Measurements from ENCODE around the gene NPIPA1.
"Not testable (repeated sequence)": the region's sequence is repeated elsewhere in the genome, so short reads cannot be mapped to it uniquely, and the experiment has no call there.

The NPIPA1 gene

DNA sequence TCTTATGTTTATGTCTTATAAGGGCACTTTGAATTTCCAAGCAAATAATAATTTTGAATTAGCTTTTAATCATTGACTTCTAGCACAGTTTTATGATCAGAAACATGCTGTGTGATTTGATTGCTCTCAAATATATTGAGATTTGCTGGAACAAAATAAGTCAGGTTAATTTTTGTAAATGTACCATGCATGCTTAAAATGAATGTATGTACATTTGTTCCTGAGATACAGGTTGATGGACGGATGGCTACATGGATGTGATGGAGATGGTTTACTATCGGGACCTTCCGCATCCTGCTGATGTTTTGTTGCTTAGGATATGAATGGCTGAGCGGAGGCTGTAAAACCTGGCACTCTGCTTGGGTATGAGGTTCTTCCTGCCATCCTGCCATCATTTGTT is at the start of gene NPIPA1:
TSS of gene NPIPA1 (plus strand) at position 301 of the 400 bp plus-strand sequence. CDS start at position 301, 0 bp downstream.
- not testable (repeated sequence) for H3K4me3 ChIP-seq (replicated peaks; ENCODE audit: low read depth, low read length); DNase-seq (ENCODE audit: low read depth)

DNA sequence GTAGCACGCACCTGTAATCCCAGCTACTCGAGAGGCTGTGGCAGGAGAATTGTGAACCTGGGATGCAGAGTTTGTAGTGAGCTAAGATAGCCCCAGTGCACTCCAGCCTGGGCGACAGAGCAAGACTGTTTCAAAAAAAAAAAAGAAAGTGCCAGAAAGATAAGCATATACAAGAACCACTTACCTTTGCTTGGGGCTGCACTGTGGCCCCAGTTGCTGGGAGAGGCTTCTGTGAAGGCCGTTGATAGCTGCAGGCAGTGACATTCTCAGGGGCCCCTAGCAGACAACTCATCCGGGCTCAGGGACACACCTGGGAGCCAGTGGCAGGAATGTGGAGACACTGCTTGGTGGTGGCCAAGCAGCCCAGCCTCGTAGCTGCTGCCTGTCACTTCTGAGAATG is 45.1 kb upstream of the NPIPA1 start:
- H3K4me3 ChIP-seq (replicated peaks; ENCODE audit: low read depth, low read length); DNase-seq (ENCODE audit: low read depth): not testable (repeated sequence)

DNA sequence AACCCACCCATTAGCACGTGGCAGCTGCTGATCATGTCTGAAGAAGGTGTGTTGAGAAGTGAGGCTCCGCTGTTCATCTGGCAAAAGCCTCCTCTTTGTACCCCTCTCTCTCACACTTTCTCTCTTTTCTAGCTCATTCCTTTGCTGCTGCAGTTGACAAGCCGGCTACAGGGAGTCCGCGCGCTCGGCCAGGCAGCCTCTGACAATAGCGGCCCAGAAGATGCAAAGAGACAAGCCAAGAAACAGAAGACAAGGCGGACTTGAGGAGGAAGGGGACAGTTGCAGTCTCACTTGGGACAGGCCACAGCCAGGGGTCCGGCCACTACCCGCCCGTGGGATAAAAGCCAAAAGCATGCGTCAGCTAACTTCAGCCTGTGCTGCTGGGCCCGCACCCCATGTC is 41.9 kb upstream of the NPIPA1 start:
- H3K4me3 ChIP-seq (replicated peaks; ENCODE audit: low read depth, low read length); DNase-seq (ENCODE audit: low read depth): not testable (repeated sequence)

DNA sequence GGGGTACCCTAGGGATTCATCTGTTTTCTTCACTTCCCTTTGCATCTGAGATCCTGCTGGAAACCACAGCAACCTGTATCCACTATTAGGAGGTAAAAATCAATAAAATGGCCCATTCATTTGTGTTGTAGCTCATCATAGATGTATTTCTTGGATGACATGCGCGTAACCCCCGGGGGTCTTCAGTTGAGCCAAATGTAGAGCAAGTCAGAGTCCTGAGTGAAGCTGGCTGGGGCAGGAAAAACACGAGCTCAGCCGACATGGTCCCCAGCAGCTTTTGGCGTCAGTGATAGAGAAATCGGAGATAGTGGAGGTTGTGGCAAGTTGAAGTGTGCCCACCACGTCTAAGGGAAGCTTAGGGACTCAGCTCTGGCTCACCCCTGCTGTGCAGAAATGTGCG is 41.2 kb upstream of the NPIPA1 start:
- not testable (repeated sequence) for DNase-seq (ENCODE audit: low read depth); H3K4me3 ChIP-seq (replicated peaks; ENCODE audit: low read depth, low read length)

DNA sequence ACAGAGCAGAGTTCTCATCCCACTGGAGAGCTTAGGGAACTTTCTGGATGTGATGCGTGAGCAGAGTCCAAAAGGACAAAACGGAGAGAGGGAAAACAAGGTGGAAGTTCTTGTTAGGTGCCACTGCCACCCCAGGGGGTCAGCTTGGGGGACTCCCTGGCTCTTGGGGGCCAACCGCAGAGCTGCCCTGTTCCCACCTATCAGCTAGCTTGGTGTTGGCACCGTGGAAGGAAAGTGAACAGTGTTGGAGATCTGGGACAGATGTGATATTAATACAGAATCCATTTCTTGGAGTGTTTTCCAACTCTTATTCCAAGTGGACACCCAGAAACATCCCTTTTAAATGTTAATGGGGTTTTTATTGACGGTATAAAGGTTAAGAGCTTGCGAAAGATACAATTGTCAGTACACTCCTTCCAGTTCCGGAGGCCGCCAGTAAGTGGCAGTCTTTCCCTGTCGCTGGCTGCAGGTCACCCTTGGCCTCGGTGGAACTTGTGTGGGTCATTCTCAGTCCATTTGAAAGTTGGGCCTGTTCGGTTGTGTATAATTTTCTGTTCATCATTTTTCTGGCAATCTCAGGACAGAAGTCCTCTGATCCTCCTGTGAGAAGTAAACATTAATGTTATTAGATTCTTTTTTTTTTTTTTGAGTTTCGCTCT is 40.1 kb upstream of the NPIPA1 start:
- not testable (repeated sequence) for H3K4me3 ChIP-seq (replicated peaks; ENCODE audit: low read depth, low read length); DNase-seq (ENCODE audit: low read depth)

DNA sequence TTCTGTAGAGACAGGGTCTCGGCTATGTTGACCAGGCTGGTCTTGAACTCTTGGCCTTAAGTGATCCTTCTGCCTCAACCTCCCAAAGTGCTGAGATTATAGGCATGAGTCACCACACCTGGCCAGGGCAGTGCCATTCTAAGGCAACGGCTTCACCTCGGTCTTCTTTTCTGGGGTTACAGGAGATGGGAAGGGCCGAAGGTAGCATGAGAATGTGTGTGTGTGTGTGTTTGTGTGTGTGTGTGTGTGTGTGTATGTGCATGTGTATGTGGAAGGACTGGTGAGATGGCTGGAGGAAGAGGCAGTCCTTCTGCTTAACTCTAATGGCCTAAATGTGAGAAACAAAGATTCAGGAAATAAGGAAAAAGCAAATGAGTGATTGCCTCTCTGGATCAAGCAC is 39.1 kb upstream of the NPIPA1 start:
- not testable (repeated sequence) for DNase-seq (ENCODE audit: low read depth); H3K4me3 ChIP-seq (replicated peaks; ENCODE audit: low read depth, low read length)

DNA sequence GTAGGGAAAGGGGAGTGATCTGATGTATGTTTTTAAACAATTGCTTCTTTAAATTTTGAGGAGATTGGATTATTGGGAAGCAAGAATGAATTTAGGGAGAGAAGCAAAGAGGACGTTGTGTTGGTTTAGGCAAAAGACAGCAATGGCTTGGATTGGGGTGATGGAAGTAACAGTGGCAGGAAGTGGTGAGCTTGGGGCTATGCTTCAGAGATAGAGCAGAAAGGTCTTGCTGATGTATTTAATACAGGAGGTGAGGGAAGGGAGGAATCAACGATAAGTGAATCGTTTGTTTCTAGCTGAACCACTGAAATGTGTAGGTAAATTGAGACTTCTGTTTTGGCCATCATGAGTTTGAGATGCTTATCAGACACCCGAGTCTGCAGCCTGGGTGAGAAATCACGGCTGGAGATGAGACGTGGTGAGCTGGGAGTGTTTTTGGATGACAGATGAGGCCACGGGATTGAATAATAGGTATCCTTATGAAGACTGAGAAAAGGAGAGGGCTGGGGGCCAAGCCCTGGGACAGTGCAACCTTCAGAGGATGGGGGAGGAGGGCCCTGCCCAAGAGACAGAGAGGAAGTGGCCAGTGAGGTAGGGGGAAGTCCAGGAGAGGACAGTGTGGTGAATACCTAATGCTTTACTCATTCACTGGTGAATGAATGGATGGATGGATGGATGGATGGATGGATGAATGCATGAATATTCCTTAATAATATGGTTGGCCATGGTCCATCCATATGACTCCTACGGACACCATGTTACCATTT is 33.9 kb upstream of the NPIPA1 start:
- H3K4me3 ChIP-seq (replicated peaks; ENCODE audit: low read depth, low read length); DNase-seq (ENCODE audit: low read depth): not testable (repeated sequence)

DNA sequence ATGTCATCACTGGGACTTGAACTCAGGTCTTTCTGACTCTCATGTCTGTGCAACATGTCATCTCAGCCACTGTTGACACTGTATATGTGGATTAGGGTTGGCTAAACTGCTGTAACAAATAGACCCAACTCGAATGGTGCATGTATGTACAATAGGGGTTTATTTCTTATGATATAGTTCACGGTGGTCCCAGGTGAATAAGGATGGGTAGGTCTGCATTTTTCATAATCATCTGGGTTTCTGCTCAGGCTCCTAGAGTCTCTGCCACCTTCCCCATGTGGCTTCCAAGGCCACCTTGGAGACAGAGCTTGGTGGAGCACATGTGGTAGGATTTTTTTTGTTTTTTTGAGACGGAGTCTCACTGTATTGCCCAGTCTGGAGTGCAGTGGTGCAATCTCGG is 27.5 kb upstream of the NPIPA1 start:
- not testable (repeated sequence) for H3K4me3 ChIP-seq (replicated peaks; ENCODE audit: low read depth, low read length)

DNA sequence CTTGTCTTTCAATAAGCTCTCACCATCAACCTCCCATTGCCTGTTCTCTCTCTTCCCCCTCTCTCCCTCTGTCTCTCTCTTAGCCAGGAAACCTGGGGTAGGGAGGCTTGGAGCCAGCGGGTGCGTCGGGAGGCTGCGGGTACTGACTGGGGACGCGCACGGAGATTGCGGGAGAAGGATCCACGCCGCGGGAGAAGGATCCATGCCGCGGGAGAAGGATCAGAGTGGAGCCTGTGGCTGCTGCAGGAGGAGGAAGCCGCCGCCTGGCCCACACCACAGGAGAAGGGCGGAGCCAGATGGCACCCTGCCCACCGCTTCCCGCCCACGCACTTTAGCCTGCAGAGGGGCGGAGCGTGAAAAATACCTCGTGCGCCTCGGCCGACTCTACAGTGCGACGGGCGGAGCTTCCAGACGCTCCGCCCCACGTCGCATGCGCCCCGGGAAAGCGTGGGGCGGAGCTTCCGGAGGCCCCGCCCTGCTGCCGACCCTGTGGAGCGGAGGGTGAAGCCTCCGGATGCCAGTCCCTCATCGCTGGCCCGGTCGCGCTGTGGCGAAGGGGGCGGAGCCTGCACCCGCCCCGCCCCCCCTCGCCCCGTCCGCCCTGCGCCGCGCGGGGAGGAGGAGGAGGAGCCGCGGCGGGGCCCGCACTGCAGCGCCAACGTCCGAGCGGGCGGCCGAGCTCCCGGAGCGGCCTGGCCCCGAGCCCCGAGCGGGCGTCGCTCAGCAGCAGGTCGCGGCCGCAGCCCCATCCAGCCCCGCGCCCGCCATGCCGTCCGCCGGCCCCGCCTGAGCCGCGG is 26.2 kb upstream of the NPIPA1 start:
- DNase-seq (ENCODE audit: low read depth); H3K4me3 ChIP-seq (replicated peaks; ENCODE audit: low read depth, low read length): not testable (repeated sequence)

More for the DNA sequence above, 27.5 kb upstream of the NPIPA1 start:
- not testable (repeated sequence) for DNase-seq (ENCODE audit: low read depth)

DNA sequence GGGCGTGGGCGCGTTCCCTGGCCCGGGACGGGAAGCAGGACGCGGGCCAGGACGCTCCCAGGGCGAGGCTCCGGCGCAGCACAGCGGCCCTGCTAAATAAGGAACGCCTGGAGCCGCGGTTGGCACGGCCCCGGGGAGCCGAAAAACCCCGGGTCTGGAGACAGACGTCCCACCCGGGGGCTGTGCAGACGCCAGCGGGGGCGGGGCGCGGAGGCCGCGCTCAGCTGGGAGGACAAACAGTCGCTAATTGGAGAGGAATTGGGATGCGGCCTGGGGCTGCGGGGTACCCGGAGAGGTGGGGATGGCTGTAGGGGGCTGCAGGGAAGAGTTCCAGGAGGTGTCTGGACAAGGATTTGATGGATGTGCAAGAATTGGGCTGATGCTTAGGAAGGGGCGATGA is 25.3 kb upstream of the NPIPA1 start:
- peak overlapping the region; percentile 40 for H3K4me3 ChIP-seq (replicated peaks; ENCODE audit: low read depth, low read length)
- DNase-seq (ENCODE audit: low read depth): not testable (repeated sequence)

DNA sequence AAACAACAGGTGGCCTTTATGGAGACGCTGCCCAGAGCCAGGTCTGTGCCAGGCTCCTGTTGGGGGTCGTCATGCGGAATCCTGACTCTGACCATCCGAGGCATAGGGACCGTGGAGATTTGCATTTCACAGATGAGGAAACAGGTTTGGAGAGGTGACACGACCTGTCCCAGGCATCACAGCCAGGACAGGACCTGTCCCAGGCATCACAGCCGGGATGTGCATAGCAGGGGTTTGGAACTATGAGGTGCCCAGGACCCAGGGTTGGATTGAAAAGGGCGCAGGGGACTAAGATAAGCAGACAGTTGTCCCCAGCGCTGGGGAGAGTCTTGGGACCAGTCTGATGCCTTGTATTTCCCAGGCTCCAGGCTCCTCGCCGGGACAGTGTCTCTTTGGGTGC is 24.7 kb upstream of the NPIPA1 start:
- not testable (repeated sequence) for H3K4me3 ChIP-seq (replicated peaks; ENCODE audit: low read depth, low read length); DNase-seq (ENCODE audit: low read depth)

DNA sequence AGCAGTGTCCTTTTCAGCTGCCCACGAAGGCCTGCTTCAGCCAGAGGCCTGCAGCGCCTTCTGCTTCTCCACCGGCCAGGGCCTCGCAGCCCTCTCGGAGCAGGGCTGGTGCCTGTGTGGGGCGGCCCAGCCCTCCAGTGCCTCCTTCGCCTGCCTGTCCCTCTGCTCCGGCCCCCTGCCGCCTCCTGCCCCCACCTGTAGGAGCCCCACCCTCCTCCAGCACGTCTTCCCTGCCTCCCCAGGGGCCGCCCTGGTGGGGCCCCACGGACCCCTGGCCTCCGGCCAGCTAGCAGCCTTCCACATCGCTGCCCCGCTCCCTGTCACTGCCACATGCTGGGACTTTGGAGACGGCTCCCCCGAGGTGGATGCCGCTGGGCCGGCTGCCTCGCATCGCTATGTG is 18.7 kb upstream of the NPIPA1 start:
- not testable (repeated sequence) for H3K4me3 ChIP-seq (replicated peaks; ENCODE audit: low read depth, low read length); DNase-seq (ENCODE audit: low read depth)

DNA sequence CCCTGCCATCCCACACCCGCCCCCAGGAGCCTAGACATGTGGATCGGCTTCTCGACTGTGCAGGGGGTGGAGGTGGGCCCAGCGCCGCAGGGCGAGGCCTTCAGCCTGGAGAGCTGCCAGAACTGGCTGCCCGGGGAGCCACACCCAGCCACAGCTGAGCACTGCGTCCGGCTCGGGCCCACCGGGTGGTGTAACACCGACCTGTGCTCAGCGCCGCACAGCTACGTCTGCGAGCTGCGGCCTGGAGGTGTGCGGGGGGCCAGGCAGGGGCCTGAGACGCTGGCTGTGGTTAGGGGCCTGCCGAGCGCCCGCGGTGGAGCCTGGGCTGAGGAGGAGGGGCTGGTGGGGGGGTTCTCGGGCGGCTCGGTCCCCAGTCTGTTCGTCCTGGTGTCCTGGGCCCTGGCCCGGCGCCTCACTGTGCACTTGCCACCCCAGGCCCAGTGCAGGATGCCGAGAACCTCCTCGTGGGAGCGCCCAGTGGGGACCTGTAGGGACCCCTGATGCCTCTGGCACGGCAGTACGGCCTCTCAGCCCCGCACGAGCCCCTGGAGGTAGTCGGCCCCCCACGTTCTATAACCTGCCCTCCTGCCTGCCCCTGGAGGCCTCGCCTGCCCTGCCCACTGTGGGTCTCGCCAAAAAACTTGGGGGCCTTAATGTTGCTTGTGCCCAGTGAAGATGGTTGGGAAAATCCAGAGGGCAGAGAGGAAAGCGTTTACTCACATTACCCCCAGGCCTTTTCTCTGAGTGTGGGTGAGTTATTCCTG is 17.2 kb upstream of the NPIPA1 start:
- DNase-seq (ENCODE audit: low read depth); H3K4me3 ChIP-seq (replicated peaks; ENCODE audit: low read depth, low read length): not testable (repeated sequence)

DNA sequence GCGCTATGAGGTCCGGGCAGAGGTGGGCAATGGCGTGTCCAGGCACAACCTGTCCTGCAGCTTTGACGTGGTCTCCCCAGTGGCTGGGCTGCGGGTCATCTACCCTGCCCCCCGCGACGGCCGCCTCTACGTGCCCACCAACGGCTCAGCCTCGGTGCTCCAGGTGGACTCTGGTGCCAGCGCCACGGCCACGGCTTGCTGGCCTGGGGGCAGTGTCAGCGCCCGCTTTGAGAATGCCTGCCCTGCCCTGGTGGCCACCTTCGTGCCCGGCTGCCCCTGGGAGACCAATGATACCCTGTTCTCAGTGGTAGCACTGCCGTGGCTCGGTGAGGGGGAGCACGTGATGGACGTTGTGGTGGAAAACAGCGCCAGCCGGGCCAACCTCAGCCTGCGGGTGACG is 15.0 kb upstream of the NPIPA1 start:
- not testable (repeated sequence) for H3K4me3 ChIP-seq (replicated peaks; ENCODE audit: low read depth, low read length); DNase-seq (ENCODE audit: low read depth)

DNA sequence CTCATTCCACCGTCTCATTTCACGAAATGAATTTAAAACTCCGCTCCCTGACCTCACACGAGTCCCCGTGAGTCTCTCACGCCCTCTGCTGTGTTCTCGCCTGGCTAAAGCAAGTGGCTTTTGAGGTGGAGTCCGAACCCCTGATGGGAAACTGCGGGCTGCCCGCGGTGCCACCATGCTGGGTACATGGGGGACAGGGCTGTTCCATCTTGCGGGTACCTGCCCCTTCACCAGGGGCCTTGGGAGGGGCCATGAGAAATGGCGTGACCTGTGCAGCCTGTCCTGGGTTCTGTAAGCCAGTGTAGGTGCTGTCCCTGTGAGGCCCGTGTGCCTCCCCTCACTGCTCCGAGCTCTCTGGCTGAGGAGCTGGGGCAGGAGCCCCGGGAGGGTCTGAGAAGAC is 14.3 kb upstream of the NPIPA1 start:
- not testable (repeated sequence) for H3K4me3 ChIP-seq (replicated peaks; ENCODE audit: low read depth, low read length); DNase-seq (ENCODE audit: low read depth)

DNA sequence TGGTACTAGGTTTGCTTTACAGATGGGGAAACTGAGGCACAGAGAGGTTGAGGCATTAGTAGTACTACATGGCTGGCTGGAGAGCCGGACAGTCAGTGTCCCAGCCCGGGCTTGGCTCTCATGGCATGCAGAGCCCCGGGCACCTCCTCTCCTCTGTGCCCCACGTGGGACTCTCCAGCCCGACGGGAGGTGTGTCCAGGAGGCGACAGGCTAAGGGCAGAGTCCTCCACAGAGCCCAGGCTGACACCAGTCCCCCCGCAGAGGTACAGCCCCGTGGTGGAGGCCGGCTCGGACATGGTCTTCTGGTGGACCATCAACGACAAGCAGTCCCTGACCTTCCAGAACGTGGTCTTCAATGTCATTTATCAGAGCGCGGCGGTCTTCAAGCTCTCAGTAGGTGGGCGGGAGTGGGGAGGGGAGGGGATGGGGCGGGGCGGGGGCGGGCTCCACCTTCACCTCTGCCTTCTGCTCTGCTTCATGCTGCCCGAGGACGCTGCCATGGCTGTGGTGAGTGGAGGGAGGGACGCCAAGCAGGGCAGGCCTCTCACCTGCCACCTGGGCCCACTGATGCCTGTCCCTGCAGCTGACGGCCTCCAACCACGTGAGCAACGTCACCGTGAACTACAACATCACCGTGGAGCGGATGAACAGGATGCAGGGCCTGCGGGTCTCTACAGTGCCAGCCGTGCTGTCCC is 13.7 kb upstream of the NPIPA1 start:
- not testable (repeated sequence) for H3K4me3 ChIP-seq (replicated peaks; ENCODE audit: low read depth, low read length); DNase-seq (ENCODE audit: low read depth)

DNA sequence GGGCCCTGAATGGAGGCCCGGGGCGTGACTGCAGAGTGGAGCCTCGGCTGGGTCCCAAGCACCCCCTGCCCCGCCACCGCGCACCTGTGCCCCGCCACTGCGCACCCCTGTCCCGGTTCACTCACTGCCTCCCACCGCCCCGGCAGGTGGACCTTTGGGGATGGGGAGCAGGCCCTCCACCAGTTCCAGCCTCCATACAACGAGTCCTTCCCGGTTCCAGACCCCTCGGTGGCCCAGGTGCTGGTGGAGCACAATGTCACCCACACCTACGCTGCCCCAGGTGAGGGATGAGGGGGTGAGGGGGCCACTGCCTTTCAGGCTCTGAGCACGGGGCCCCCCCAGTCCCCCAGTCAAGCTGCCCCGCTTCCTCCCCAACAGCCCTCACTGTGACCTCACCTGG is 12.9 kb upstream of the NPIPA1 start:
- not testable (repeated sequence) for DNase-seq (ENCODE audit: low read depth); H3K4me3 ChIP-seq (replicated peaks; ENCODE audit: low read depth, low read length)

DNA sequence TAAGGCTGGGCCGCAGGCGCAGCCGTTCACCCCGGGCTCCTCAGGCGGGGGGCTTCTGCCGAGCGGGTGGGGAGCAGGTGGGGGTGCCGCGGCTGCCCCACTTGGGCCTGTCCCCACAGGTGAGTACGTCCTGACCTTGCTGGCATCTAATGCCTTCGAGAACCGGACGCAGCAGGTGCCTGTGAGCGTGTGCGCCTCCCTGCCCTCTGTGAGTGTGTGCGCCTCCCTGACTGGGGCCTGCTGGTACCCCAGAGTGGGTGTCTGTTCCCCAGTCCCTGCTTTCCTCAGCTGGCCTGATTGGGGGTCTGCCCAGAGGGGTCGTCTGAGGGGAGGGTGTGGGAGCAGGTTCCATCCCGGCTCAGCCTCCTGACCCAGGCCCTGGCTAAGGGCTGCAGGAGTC is 12.3 kb upstream of the NPIPA1 start:
- H3K4me3 ChIP-seq (replicated peaks; ENCODE audit: low read depth, low read length); DNase-seq (ENCODE audit: low read depth): not testable (repeated sequence)

All from fibroblast of pulmonary artery (primary cell).